Common myeloid progenitor, CD34-positive (primary cell): ENCODE data around the gene SORBS2.
A peak's percentile ranks its signal among the peaks of the same experiment; 100 is the strongest.

Source experiments
- CTCF ChIA-PET: fragments of 350-600 bp; sonication (Branson Sonifier 250); formaldehyde crosslinking; loops from one replicate; lab custom pipeline; 2021; ENCODE audit warnings: antibody characterized with exemption; lab: Charles Lee
- POLR2A ChIA-PET: fragments of 350-600 bp; sonication (Branson Sonifier 250); formaldehyde crosslinking; loops from one replicate; lab custom pipeline; 2021; ENCODE audit warnings: antibody characterized with exemption; lab: Charles Lee
- DNase-seq, 3 donors: peaks; one replicate each; pipeline versions ENCODE4 v3.0.0 to v3.0.0-alpha.2; 2013
- H3K27ac ChIP-seq, 2 experiments: 1 replicate in 1 of 2; 2 replicates in 1 of 2; pipeline ENCODE4 v1.7.0; 2013; ENCODE audit warnings: inconsistent platforms in 2 of 2, low read length in 2 of 2, mild to moderate bottlenecking in 2 of 2, low read depth in 1 of 2, moderate library complexity in 1 of 2; ENCODE audit not compliant: severe bottlenecking in 2 of 2, insufficient read depth in 1 of 2, poor library complexity in 1 of 2
- H3K27me3 ChIP-seq, 5 experiments: replicated peaks in 2 of 5; 1 replicate in 3 of 5; 2 replicates in 2 of 5; pipeline versions ENCODE4 v1.6.1 to v1.7.0; 2013; ENCODE audit warnings: low read length in 4 of 5, mild to moderate bottlenecking in 2 of 5, moderate library complexity in 2 of 5, inconsistent platforms in 1 of 5; ENCODE audit not compliant: insufficient read depth in 5 of 5, control insufficient read depth in 4 of 5
- H3K36me3 ChIP-seq, 4 experiments: 1 replicate in 2 of 4; 2 replicates in 2 of 4; pipeline versions ENCODE4 v1.6.1 to v1.7.0; 2013; ENCODE audit warnings: low read length in 3 of 4, control low read depth in 1 of 4, mild to moderate bottlenecking in 1 of 4; ENCODE audit not compliant: control insufficient read depth in 4 of 4, insufficient read depth in 4 of 4
- H3K4me1 ChIP-seq, 4 experiments: 1 replicate in 3 of 4; 2 replicates in 1 of 4; pipeline versions ENCODE4 v1.6.1 to v1.7.1; 2013; ENCODE audit warnings: low read length in 3 of 4, mild to moderate bottlenecking in 3 of 4, control low read depth in 1 of 4, inconsistent platforms in 1 of 4, moderate library complexity in 1 of 4; ENCODE audit not compliant: control insufficient read depth in 4 of 4, insufficient read depth in 4 of 4; ENCODE audit errors: control extremely low read depth in 1 of 4
- H3K4me3 ChIP-seq, 7 experiments: 1 replicate in 4 of 7; 2 replicates in 3 of 7; pipeline versions ENCODE4 v1.5.1 to v1.7.0; 2013; ENCODE audit warnings: mild to moderate bottlenecking in 7 of 7, low read length in 6 of 7, moderate library complexity in 6 of 7, inconsistent platforms in 2 of 7, low read depth in 2 of 7, control low read depth in 1 of 7; ENCODE audit not compliant: insufficient read depth in 4 of 7, control insufficient read depth in 1 of 7; ENCODE audit errors: extremely low read depth in 1 of 7
- H3K9me3 ChIP-seq, 5 experiments: 1 replicate in 4 of 5; 2 replicates in 1 of 5; pipeline versions ENCODE4 v1.6.1 to v1.7.1; 2013; ENCODE audit warnings: low read length in 4 of 5, mild to moderate bottlenecking in 2 of 5, inconsistent platforms in 1 of 5, low read depth in 1 of 5, moderate library complexity in 1 of 5; ENCODE audit not compliant: control insufficient read depth in 4 of 5, insufficient read depth in 2 of 5; ENCODE audit errors: control extremely low read depth in 1 of 5
- WGBS: methylation state at CpG from one replicate; pipeline ENCODE4 v1.1.5; 2013; ENCODE audit not compliant: insufficient coverage; 5-methylcytosine and 5-hydroxymethylcytosine counted together

The SORBS2 gene

DNA sequence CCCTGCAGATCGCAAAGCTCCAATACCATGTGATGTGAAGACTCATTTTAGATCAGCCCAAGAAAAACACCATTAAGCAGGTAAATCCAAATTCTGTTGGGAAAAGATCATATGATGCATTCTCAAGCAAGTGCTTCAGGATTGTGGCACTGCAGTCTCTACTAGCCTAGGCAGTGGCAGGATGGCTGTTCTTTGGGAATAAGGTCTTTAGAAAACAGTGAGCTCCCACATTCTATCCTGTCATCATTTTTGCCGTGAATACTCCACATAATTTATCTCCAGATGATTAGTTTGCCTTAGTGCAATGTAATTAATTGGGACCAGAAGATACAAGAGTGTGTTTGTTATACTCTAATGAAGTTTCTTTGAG, 18.9 kb downstream of the SORBS2 start:
- no peak for DNase-seq
- Histone ChIP-seq H3K36me3 (no peaks in the 10 kb centered on the region), H3K4me3 (no peak overlapping the region), H3K27ac (no peak overlapping the region), H3K9me3 (no peaks in the 10 kb centered on the region), H3K27me3 (no peaks in the 10 kb centered on the region), H3K4me1 (no peaks in the 10 kb centered on the region)
- ChIA-PET POLR2A (no interaction called here), CTCF (no interaction called here)
- WGBS = 100% methylated on average over 1 of the region's 2 CpGs

DNA sequence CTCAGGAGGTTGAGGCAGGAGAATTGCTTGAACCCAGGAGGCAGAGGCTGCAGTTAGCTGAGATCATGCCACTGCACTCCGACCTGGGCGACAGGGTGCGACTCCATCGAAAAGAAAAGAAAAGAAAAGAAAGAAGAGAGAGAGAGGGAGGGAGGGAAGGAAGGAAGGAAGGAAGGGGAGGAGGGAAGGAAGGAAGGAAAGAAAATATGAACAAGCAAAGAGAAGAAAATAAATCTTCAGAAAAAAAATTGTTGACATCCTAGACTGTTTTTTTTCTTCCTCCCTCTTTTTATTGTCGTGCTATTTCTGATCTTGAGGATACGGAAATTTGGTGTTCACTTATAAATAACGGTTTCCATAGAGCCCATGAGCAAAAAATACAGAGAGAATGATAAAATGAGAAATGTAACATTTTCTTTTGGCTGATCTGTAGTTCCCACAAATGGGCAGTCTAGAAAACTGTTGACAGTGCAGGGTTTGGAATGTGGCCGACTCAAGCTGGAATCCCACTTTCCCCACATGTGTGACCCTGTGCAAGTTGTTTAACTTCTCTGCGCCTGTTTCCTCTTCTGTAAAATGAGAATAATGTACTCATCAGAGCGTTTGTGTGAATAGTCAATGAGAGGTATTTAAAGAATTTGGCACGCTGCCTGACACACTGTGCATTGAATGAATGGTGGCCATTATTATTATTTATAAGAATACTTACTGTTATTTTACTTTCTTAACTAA, 19.4 kb downstream of the SORBS2 start:
- Histone ChIP-seq H3K27ac (no peak overlapping the region), H3K9me3 (no peaks in the 10 kb centered on the region), H3K4me1 (no peaks in the 10 kb centered on the region), H3K27me3 (no peaks in the 10 kb centered on the region), H3K36me3 (no peaks in the 10 kb centered on the region), H3K4me3 (no peak overlapping the region)
- DNase-seq = no peak
- WGBS = 100% methylated on average over 6 of the region's 11 CpGs
- POLR2A ChIA-PET = no interaction called here
- CTCF ChIA-PET = interaction anchor here (0.6 kb wide), 1 partner anchor 156 kb away, joined by 3 read pairs; no protein-coding TSS in a partner anchor

DNA sequence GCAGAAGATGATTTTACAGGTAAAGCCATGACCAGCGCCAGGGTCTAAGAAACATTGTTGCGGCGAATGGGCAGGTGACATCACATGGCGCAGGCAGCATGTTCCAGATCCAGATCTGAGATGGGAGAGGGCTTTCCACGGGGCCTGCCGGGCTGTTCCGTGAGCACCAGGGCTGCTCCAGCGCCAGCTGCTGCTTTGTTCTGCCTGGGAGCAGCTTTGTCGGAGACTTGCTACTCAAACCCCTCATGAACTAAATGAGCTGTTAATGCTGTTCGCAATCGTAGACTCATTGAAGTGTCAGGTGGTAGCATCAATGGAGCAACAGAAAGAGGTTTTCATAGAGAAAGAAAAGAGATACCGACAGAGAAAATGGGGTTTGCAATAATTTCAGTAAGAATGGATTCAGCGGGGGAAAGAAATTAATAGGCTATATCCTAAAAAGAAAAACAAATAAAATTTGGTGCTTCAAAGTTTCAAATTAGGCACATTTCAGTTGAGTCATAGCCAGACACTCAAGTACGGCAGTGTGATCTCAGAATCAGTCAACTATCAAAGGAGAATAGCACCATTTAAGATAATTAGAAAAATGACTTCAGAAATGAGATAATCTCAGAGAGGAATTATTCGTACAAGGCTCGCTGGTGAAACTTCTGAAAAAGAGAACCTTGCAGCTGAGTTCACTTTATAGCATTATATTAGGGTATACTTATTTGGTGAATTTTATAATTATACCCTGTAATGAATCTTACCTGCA, 23.9 kb downstream of the SORBS2 start:
- WGBS = 92% methylated on average over 12 of the region's 16 CpGs
- POLR2A ChIA-PET = no interaction called here
- Histone ChIP-seq H3K4me3 (no peak overlapping the region), H3K27me3 (no peaks in the 10 kb centered on the region), H3K36me3 (no peaks in the 10 kb centered on the region), H3K27ac (no peak overlapping the region), H3K9me3 (no peaks in the 10 kb centered on the region), H3K4me1 (no peaks in the 10 kb centered on the region)
- no peak for DNase-seq
- CTCF ChIA-PET = no interaction called here

DNA sequence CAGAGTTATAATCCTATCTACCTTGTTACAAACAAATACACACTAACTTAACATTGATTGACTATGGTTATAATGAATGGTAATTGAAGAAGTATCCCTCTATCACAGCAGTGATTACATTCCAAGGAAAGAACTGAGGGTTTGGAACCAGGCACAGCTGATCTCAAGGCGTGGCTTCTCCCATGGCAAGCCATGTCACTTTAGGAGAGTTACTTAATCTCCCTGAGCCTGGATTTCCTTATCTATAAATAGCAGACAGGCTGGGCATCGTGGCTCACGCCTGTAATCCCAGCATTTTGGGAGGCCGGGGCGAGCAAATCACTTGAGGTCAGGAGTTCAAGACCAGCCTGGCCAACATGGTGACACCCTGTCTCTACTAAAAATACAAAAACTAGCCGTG, 25.6 kb downstream of the SORBS2 start:
- POLR2A ChIA-PET = no interaction called here
- H3K36me3 ChIP-seq = no peaks in the 10 kb centered on the region
- H3K27me3 ChIP-seq = no peaks in the 10 kb centered on the region
- no peak for DNase-seq
- no peak overlapping the region for H3K4me3 ChIP-seq
- H3K9me3 ChIP-seq = no peaks in the 10 kb centered on the region
- H3K27ac ChIP-seq = no peak overlapping the region
- CTCF ChIA-PET = interaction anchor here (0.6 kb wide), 1 partner anchor 175 kb away, joined by 4 read pairs; no protein-coding TSS in a partner anchor
- 87% methylated on average over 4 of the region's 6 CpGs for WGBS
- H3K4me1 ChIP-seq = no peaks in the 10 kb centered on the region

DNA sequence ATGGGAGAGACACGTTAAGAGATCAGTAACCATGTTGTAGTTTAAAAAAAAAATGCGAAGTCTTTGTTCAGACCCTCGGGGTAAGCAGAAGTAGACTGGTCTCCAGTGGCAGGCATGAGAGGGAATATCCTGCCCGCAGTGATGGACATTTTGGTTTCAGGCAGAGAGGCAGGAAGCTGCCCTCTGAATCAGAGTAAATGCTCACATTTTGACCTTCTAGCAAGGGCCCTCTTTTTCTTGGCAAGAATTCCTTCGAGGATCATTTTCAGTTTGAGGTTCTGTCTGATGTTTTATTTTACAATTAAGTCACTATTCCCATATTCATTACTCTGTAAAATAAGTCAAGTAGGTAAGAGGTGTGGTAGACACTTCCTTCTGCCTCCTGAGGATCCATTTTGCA, 28.4 kb downstream of the SORBS2 start:
- no peaks in the 10 kb centered on the region for H3K9me3 ChIP-seq
- H3K4me3 ChIP-seq = no peak overlapping the region
- peak in 1 of 3 donors; percentile 2 for DNase-seq
- H3K36me3 ChIP-seq = no peaks in the 10 kb centered on the region
- H3K27me3 ChIP-seq = no peaks in the 10 kb centered on the region
- no peak overlapping the region for H3K27ac ChIP-seq
- no peaks in the 10 kb centered on the region for H3K4me1 ChIP-seq
- ChIA-PET POLR2A (no interaction called here), CTCF (no interaction called here)
- WGBS = 24% methylated on average over 3 of the region's 5 CpGs

DNA sequence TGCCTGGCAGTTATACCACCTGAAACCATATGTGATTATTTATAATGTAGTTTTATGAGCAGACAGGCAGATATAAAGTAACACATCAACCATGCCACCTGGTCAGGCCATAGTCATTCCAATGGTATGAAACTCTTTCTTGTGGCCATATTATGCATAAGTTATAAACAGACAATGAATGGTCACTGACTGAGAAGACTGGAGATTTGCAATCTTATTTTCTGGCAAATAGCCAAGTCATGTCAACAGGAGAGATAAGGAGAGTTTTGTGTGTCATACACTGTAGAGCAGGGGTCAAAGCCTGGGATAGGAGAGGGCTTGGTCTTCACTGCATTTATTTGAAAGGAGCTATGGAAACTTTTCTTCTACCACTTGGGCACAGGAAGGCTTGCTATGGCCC, 29.5 kb downstream of the SORBS2 start:
- no peaks in the 10 kb centered on the region for H3K9me3 ChIP-seq
- ChIA-PET CTCF (no interaction called here), POLR2A (no interaction called here)
- no peak for DNase-seq
- H3K4me3 ChIP-seq = no peak overlapping the region
- no peaks in the 10 kb centered on the region for H3K4me1 ChIP-seq
- H3K36me3 ChIP-seq = no peaks in the 10 kb centered on the region
- no peak overlapping the region for H3K27ac ChIP-seq
- H3K27me3 ChIP-seq = no peaks in the 10 kb centered on the region

DNA sequence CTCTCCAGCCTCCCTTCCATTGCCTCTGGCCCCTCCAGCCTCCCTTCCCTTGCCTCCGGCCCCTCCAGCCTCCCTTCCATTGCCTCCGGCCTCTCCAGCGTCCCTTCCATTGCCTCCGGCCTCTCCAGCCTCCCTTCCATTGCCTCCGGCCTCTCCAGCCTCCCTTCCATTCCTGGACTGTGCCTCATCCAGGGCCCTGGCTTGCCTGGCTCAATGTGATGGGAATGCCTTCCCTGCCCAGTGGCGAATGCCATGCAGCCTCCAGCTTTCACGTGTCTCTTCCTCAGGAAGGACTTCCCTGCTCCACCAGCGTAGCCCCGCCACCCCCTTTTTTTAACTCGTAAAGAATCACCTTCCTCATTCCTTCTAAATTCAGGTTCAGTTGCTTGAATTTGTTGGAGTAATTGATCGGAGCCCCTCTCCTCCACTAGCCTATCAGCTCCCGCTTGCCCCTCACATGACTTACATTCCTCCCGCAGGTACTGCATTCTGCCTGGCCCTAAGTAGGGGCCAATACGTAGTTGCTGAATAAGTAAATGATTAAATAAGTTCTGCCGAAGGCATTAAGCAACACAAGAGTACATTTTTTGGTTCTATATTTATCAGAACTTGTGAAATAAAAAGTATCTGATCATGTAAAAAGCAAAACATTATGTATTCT, 30.3 kb downstream of the SORBS2 start:
- POLR2A ChIA-PET = no interaction called here
- H3K27me3 ChIP-seq = no peaks in the 10 kb centered on the region
- no peaks in the 10 kb centered on the region for H3K4me1 ChIP-seq
- CTCF ChIA-PET = no interaction called here
- 100% methylated on average over 5 of the region's 15 CpGs for WGBS
- no peaks in the 10 kb centered on the region for H3K36me3 ChIP-seq
- H3K9me3 ChIP-seq = no peaks in the 10 kb centered on the region
- no peak for DNase-seq
- no peak overlapping the region for H3K27ac ChIP-seq
- no peak overlapping the region for H3K4me3 ChIP-seq
